H1 (cell line): Measurements from ENCODE around the gene SERINC5. TPM values are rescaled to one million over a fixed set of nuclear protein-coding genes. Genes with fewer than 3 reads are reported as not detected.
A peak's percentile ranks its signal among the peaks of the same experiment; 100 is the strongest.

Source experiments
- ATF2 ChIP-seq: IDR thresholded peaks from 2 replicates; pipeline ENCODE4 v1.6.1; 2012; ENCODE audit warnings: low read length, inconsistent platforms
- CEBPB ChIP-seq: IDR thresholded peaks from 2 replicates; pipeline ENCODE4 v1.6.1; 2012; ENCODE audit warnings: low read depth, low read length
- CHD1 ChIP-seq: IDR thresholded peaks from 2 replicates; pipeline ENCODE4 v1.6.1; 2012; ENCODE audit warnings: low read depth, low read length, improper control_type of control experiment
- CTCF ChIP-seq, 3 experiments: IDR thresholded peaks; 1 replicate in 2 of 3; 2 replicates in 1 of 3; pipeline versions ENCODE4 v1.5.1 to v1.6.1; 2011; ENCODE audit warnings: low read length in 3 of 3, mild to moderate bottlenecking in 3 of 3, inconsistent platforms in 2 of 3, low read depth in 1 of 3, moderate library complexity in 1 of 3; ENCODE audit not compliant: insufficient read depth in 1 of 3; ENCODE audit errors: control extremely low read depth in 1 of 3
- EP300 ChIP-seq, 2 experiments: IDR thresholded peaks; 1 replicate in 1 of 2; 2 replicates in 1 of 2; pipeline ENCODE4 v1.6.1; 2011 to 2012; ENCODE audit warnings: low read depth in 2 of 2, low read length in 2 of 2, mild to moderate bottlenecking in 2 of 2, borderline replicate concordance in 1 of 2, inconsistent platforms in 1 of 2, moderate library complexity in 1 of 2
- POU5F1 ChIP-seq: IDR thresholded peaks from 2 replicates; pipeline ENCODE4 v1.6.1; 2011; ENCODE audit warnings: low read depth, mild to moderate bottlenecking, low read length, moderate library complexity
- RAD21 ChIP-seq, 2 experiments: IDR thresholded peaks in 1 of 2; conservative IDR thresholded peaks in 1 of 2; 2 replicates each; pipeline ENCODE4 v1.6.1; 2011; ENCODE audit warnings: low read depth in 2 of 2, low read length in 2 of 2, improper control_type of control experiment in 1 of 2, inconsistent platforms in 1 of 2, mild to moderate bottlenecking in 1 of 2, moderate library complexity in 1 of 2
- RBBP5 ChIP-seq: IDR thresholded peaks from 2 replicates; pipeline ENCODE4 v1.7.1; 2012; ENCODE audit warnings: low read depth, mild to moderate bottlenecking, inconsistent platforms, low read length, moderate library complexity, borderline replicate concordance
- RNF2 ChIP-seq: fragments of 200-900, 300-1000 bp; sonication (generic); IDR thresholded peaks from 2 replicates; pipeline ENCODE4 v1.7.1; 2016; ENCODE audit warnings: borderline replicate concordance, low read depth, mild to moderate bottlenecking, antibody characterized with exemption, low read length; ENCODE audit not compliant: poor library complexity, severe bottlenecking; ENCODE audit errors: missing control alignments
- RXRA ChIP-seq: IDR thresholded peaks from 2 replicates; pipeline ENCODE4 v1.6.1; 2011; ENCODE audit warnings: low read depth, mild to moderate bottlenecking, low read length, moderate library complexity; ENCODE audit not compliant: insufficient read depth
- SAP30 ChIP-seq: fragments of 300-600 bp; sonication (generic); IDR thresholded peaks from 2 replicates; pipeline ENCODE4 v1.7.1; 2012; ENCODE audit warnings: low read length, moderate library complexity, mild to moderate bottlenecking, inconsistent platforms; ENCODE audit not compliant: insufficient read depth, insufficient replicate concordance
- SIX5 ChIP-seq: IDR thresholded peaks from 2 replicates; pipeline ENCODE4 v1.6.1; 2011; ENCODE audit warnings: mild to moderate bottlenecking, low read depth, low read length
- SP2 ChIP-seq: IDR thresholded peaks from 2 replicates; pipeline ENCODE4 v1.6.1; 2012; ENCODE audit warnings: mild to moderate bottlenecking, low read length, inconsistent platforms
- SUZ12 ChIP-seq: fragments of 200-600 bp; sonication (generic); IDR thresholded peaks from 2 replicates; pipeline ENCODE4 v1.6.1; 2012; ENCODE audit warnings: mild to moderate bottlenecking, inconsistent platforms, low read length, moderate library complexity, mixed read lengths
- polyA plus RNA-seq, 7 experiments: library from polyadenylated mRNA; depleted of rRNA in 3 of 7; stranded (reverse) in 5 of 7; unstranded in 2 of 7; fragments of >200 nt in 5 of 7; fragments of 200-250 nt in 2 of 7; gene quantifications; 1 replicate in 5 of 7; 2 replicates in 1 of 7; 4 replicates in 1 of 7; pipeline versions ENCODE4 v1.2.1 to v1.2.3, GENCODE V29; 2011 to 2013; ENCODE audit warnings: missing spikeins in 2 of 7, mixed read lengths in 2 of 7
- total RNA-seq: library from RNA; stranded (reverse); fragmentation: NEBNext Ultra II Directional; extraction: Animal tissue kit (Norgen Biotek cat#: 25700); gene quantifications from 2 replicates; pipeline ENCODE4 v1.2.1, GENCODE V29; 2021

Gene SERINC5
- total and polyA plus RNA-seq, 2 of the 8 experiments (the other 6 are each of a cell fraction or from before 2014, with no cell fraction given) = 32.2 to 149 TPM

- TF ChIP-seq ATF2 (0 out of 2 replicates have a peak, but pooled peaks have one; percentile 27), RBBP5 (no peak), EP300 (IDR thresholded peaks at IDR 0.05; ENCODE audit: borderline replicate concordance in 1 of 2, low read depth in 2 of 2, low read length in 2 of 2) (no peak), CTCF (IDR thresholded peaks at IDR 0.05; ENCODE audit: control extremely low read depth in 1 of 3, insufficient read depth in 1 of 3, low read depth in 1 of 3, low read length in 3 of 3) (no peak), RNF2 (no peak), RAD21 (IDR thresholded peaks at IDR 0.05 in 1 of 2, conservative IDR thresholded peaks at IDR 0.05 in 1 of 2; ENCODE audit: low read depth in 2 of 2, low read length in 2 of 2) (no peak), SAP30 (no peak), POU5F1 (no peak), SIX5 (no peak), CEBPB (peak; percentile 29; the same call in 1 of the 2 replicates), RXRA (no peak), SP2 (no peak), SUZ12 (no peak), CHD1 (no peak)
These were observed 96.6 kb downstream of the SERINC5 start (continued) for GRCh38 chr5:80159133-80159815.
